ENCODE measurements around the gene SPATA13.
"Not testable (repeated sequence)": the region's sequence is repeated elsewhere in the genome, so short reads cannot be mapped to it uniquely, and the experiment has no call there.

SPATA13 gene

GRCh38 chr13:24287748-24288287 is 127.3 kb downstream of the SPATA13 start:
- no peak for DNase-seq

- no peak for DNase-seq
These were observed 128.3 kb downstream of the SPATA13 start for GRCh38 chr13:24288870-24289269.

- DNase-seq, result no peak
These were observed 129.9 kb downstream of the SPATA13 start for GRCh38 chr13:24290280-24290932.

- DNase-seq, result no peak
These were observed 132.0 kb downstream of the SPATA13 start for GRCh38 chr13:24292481-24292880.

GRCh38 chr13:24293746-24294145 is 133.2 kb downstream of the SPATA13 start:
- no peak for DNase-seq

GRCh38 chr13:24299488-24300114 is 139.1 kb downstream of the SPATA13 start:
- no peak for DNase-seq

GRCh38 chr13:24301434-24301833 is 140.9 kb downstream of the SPATA13 start:
- no peak for DNase-seq

GRCh38 chr13:24301911-24302310 is 141.4 kb downstream of the SPATA13 start:
- no peak for DNase-seq

GRCh38 chr13:24304620-24305019 is 144.1 kb downstream of the SPATA13 start:
- DNase-seq, result no peak

- no peak for DNase-seq
These were observed 146.1 kb downstream of the SPATA13 start for GRCh38 chr13:24306632-24307031.

GRCh38 chr13:24307211-24308067 is 146.9 kb downstream of the SPATA13 start:
- DNase-seq, result no peak

GRCh38 chr13:24308068-24308445 is 147.5 kb downstream of the SPATA13 start:
- no peak for DNase-seq

GRCh38 chr13:24308488-24309020 is 148.0 kb downstream of the SPATA13 start:
- no peak for DNase-seq

- not testable (repeated sequence) for DNase-seq
These were observed 148.8 kb downstream of the SPATA13 start, which contains the start of gene C1QTNF9 for GRCh38 chr13:24309300-24309699. TSS of gene C1QTNF9 (plus strand) at chr13:24309580. CDS start at chr13:24316004, 6,424 bp downstream.

- no peak for DNase-seq
These were observed 152.9 kb downstream of the SPATA13 start for GRCh38 chr13:24313439-24313838.

GRCh38 chr13:24317835-24318234 is 157.3 kb downstream of the SPATA13 start:
- not testable (repeated sequence) for DNase-seq

GRCh38 chr13:24318878-24319277 is 158.4 kb downstream of the SPATA13 start:
- DNase-seq, result not testable (repeated sequence)

GRCh38 chr13:24319641-24320040 is 159.1 kb downstream of the SPATA13 start:
- not testable (repeated sequence) for DNase-seq

- not testable (repeated sequence) for DNase-seq
These were observed 160.9 kb downstream of the SPATA13 start for GRCh38 chr13:24321416-24321815.

GRCh38 chr13:24322470-24322869 is 161.9 kb downstream of the SPATA13 start:
- DNase-seq, result not testable (repeated sequence)

- no peak for DNase-seq
These were observed 162.7 kb downstream of the SPATA13 start for GRCh38 chr13:24323036-24323738.

- DNase-seq, result no peak
These were observed 163.2 kb downstream of the SPATA13 start for GRCh38 chr13:24323739-24324075.
